GM13976 (cell line): ENCODE results near the gene CFAP100.

Experiments used
- DNase-seq: peaks from one replicate; pipeline ENCODE4 v3.0.0; 2012; ENCODE audit warnings: low spot score
- CTCF ChIP-seq: IDR thresholded peaks from 2 replicates; pipeline ENCODE4 v1.5.1; 2012; ENCODE audit warnings: borderline replicate concordance, mild to moderate bottlenecking; ENCODE audit not compliant: insufficient read depth; ENCODE audit errors: extremely low read depth, missing control alignments, control extremely low read depth
- in situ Hi-C: fragments of 300-500 bp; cut with MboI; formaldehyde crosslinking; loops from one replicate; pipeline ENCODE4 v1.12.0; 2022; ENCODE audit warnings: low sequenced_read_pairs, mixed read lengths, inconsistent platforms; ENCODE audit not compliant: unreplicated experiment

The CFAP100 gene

GRCh38 chr3:126394179-126394976 is at the start of gene CFAP100:
Gene CFAP100 (plus strand): TSS chr3:126394909. CDS start chr3:126396001, 1,092 bp downstream.
- in situ Hi-C loops = no loop called here

GRCh38 chr3:126345231-126345630 is 49.5 kb upstream of the CFAP100 start:
- in situ Hi-C loops = no loop called here
- TF ChIP-seq CTCF = no peak
- no peak for DNase-seq

More at GRCh38 chr3:126394179-126394976, at the start of gene CFAP100:
- no peak for DNase-seq
- TF ChIP-seq CTCF = no peak

GRCh38 chr3:126345641-126346460 is 48.9 kb upstream of the CFAP100 start:
- no peak for DNase-seq
- in situ Hi-C loops = no loop called here
- no peak for TF ChIP-seq CTCF

- in situ Hi-C loops = no loop called here
- DNase-seq = no peak
- no peak for TF ChIP-seq CTCF
Observed at GRCh38 chr3:126346466-126346865, 48.2 kb upstream of the CFAP100 start.

GRCh38 chr3:126347543-126348161 is 47.1 kb upstream of the CFAP100 start:
- DNase-seq = no peak
- in situ Hi-C loops = no loop called here
- TF ChIP-seq CTCF = no peak

- no peak for DNase-seq
- in situ Hi-C loops = no loop called here
- TF ChIP-seq CTCF = no peak
Observed at GRCh38 chr3:126348308-126348920, 46.3 kb upstream of the CFAP100 start.
